Activated naive CD8-positive, alpha-beta T cell treated with anti-CD3 and anti-CD28 coated beads, Interleukin-2, amount 50 U/mL, for 16 hours (primary cell): ENCODE measurements around the gene BLOC1S4.

Source experiments
- DNase-seq: peaks from one replicate; pipeline ENCODE4 v3.0.0-alpha.2; 2020; ENCODE audit warnings: low read depth, low spot score

The BLOC1S4 gene

DNA sequence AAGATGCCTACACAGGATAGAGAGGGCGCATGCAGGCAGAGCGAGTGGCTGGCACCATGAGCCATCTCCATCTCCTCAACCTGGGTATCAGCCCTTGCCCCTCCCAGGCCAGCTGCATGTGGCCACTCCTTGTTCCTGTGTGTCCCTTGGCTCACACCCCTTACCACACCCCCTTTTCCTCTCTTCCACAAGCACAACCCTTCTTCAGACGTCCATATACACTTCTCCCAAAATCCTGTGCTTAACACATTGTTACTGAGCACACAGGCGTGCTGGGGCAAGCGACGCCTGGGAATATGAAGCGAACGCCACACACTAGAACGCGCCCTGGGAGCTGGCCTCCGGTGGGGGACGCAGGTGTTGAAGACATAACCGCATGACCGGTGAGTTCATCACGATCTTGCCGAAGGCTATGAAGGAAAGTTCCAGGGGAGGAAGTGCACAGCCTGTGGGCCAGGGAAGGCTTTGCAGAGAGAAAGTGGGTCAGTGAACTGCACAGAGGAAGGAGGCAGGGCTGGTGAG is 47.4 kb downstream of the BLOC1S4 start:
- no peak for DNase-seq

DNA sequence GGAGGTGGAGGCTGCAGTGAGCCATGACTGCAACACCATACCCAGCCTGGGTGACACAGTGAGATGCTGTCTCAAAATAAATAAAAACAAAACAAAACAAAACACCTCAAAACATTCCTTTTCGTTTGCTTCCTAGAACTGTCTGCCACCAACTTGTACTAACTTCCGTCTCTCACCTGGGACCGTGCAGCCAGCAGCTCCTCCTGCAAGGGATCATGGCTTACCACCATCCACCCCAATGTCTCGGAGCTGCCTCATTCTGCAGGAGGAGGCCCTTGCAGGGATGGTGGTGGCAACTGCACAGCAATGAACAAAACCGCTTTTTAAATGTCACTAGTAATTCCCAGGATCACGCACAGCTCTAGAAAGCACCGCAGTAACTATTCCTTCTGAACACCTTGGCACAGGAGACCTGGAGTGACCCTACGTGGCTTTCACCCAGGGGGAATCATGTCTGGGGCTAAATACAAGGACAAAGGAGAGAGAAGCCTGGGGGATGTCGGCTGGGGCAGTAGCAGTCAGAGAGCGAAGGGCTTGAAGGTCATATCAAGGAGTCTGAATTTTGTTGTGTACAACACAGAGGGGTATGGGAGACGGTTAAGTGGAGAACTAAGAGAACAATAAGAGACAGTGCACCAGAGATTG is 49.1 kb downstream of the BLOC1S4 start:
- DNase-seq, result no peak

DNA sequence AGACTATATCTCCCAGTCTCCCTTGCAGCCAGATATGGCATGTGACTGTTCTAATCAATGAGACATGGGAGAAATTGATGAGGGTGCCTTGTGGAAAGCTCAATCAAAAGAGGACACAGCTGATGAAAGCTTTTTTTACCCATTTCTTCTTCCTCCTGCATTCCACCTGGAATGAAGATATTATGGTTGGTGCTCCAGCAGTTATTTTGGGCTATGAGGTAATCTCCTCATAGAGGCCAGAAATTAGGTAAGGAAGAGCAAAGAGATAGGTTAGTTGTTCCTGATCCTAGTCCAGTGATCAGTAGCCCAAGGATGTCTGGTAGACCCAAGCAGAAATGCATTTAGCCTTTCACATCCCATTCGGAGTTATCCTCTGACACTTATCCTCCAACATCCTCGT is 49.7 kb downstream of the BLOC1S4 start:
- no peak for DNase-seq
